Measurements from ENCODE around the gene CCDC85C. TPM values are rescaled to one million over a fixed set of nuclear protein-coding genes. Genes with fewer than 3 reads are reported as not detected.

The CCDC85C gene
- total RNA-seq, 1 experiment from 2014 or later = 42.3 TPM

GRCh38 chr14:99601361-99601831, 2.6 kb downstream of the CCDC85C start:
- H2AFZ ChIP-seq (ENCODE audit: low read depth, low read length, poor library complexity, severe bottlenecking) = no peak overlapping the region
- H3K4me3 ChIP-seq (replicated peaks in 1 of 2; ENCODE audit: low read depth in 1 of 2, low read length in 2 of 2) = no peak overlapping the region
- peaks cover 19 to 32% of the 10 kb centered on the region in 2 experiments for H3K4me1 ChIP-seq (ENCODE audit: control insufficient read depth in 1 of 2, insufficient read depth in 2 of 2, low read length in 2 of 2)
- RAD21 ChIA-PET (ENCODE audit: low non-redundant PET in 1 of 2, low total read pairs in 2 of 2, uncharacterized antibody in 2 of 2, unreplicated experiment in 2 of 2) = no interaction called here
- H3K9me3 ChIP-seq (ENCODE audit: control insufficient read depth in 1 of 2, insufficient read depth in 1 of 2, low read depth in 1 of 2, low read length in 2 of 2) = no peaks in the 10 kb centered on the region
- H3K79me2 ChIP-seq (ENCODE audit: insufficient read depth, low read length) = peaks cover 65% of the 10 kb centered on the region
- DNase-seq (ENCODE audit: low read depth, low spot score) (no peak), ATAC-seq (no peak)
- no peak overlapping the region for H3K9ac ChIP-seq (ENCODE audit: low read length)
- no peak overlapping the region for H3K27ac ChIP-seq (ENCODE audit: low read depth, low read length)
- CTCF ChIA-PET = no interaction called here
- H3K4me2 ChIP-seq (ENCODE audit: low read length) = 0 out of 2 replicates have a peak overlapping the region, but pooled peaks have one; percentile 73
- H3K9me2 ChIP-seq (ENCODE audit: insufficient read depth) = no peaks in the 10 kb centered on the region
- H3K36me3 ChIP-seq (ENCODE audit: control insufficient read depth in 1 of 2, insufficient read depth in 2 of 2, low read length in 2 of 2) = no peaks in the 10 kb centered on the region; a peak in 1 of 4 replicates
- BruUV-seq (replicated peaks) = no TSS peak
- no peaks in the 10 kb centered on the region for H3K27me3 ChIP-seq (ENCODE audit: insufficient read depth, low read length)
- POLR2A ChIA-PET = no interaction called here
- intact Hi-C loops (cut with micrococcal nuclease) = no loop called here
- TF ChIP-seq SP1 (IDR thresholded peaks at IDR 0.05; ENCODE audit: low read depth) (no peak), SRF (IDR thresholded peaks at IDR 0.05; ENCODE audit: low read depth) (no peak), YY1 (IDR thresholded peaks at IDR 0.05; ENCODE audit: extremely low read depth, insufficient replicate concordance, low read depth, low read length) (no peak), CEBPB (IDR thresholded peaks at IDR 0.05; ENCODE audit: low read depth) (no peak), EZH2 (IDR thresholded peaks at IDR 0.05) (no peak), EGR1 (IDR thresholded peaks at IDR 0.05; ENCODE audit: low read depth) (no peak), ZFX (IDR thresholded peaks at IDR 0.05) (no peak), JUND (IDR thresholded peaks at IDR 0.05) (no peak), CBX3 (IDR thresholded peaks at IDR 0.05; ENCODE audit: low read depth) (no peak), POLR2AphosphoS5 (IDR thresholded peaks at IDR 0.05; ENCODE audit: low read depth, low read length) (no peak), EZH2phosphoT487 (IDR thresholded peaks at IDR 0.05; ENCODE audit: borderline replicate concordance) (no peak), FOSL1 (IDR thresholded peaks at IDR 0.05; ENCODE audit: low read depth) (no peak), ATF3 (IDR thresholded peaks at IDR 0.05) (no peak), RAD21 (IDR thresholded peaks at IDR 0.05; ENCODE audit: low read depth) (no peak), SIN3A (IDR thresholded peaks at IDR 0.05; ENCODE audit: low read depth) (no peak)
- TF ChIP-seq, protein P1, sequence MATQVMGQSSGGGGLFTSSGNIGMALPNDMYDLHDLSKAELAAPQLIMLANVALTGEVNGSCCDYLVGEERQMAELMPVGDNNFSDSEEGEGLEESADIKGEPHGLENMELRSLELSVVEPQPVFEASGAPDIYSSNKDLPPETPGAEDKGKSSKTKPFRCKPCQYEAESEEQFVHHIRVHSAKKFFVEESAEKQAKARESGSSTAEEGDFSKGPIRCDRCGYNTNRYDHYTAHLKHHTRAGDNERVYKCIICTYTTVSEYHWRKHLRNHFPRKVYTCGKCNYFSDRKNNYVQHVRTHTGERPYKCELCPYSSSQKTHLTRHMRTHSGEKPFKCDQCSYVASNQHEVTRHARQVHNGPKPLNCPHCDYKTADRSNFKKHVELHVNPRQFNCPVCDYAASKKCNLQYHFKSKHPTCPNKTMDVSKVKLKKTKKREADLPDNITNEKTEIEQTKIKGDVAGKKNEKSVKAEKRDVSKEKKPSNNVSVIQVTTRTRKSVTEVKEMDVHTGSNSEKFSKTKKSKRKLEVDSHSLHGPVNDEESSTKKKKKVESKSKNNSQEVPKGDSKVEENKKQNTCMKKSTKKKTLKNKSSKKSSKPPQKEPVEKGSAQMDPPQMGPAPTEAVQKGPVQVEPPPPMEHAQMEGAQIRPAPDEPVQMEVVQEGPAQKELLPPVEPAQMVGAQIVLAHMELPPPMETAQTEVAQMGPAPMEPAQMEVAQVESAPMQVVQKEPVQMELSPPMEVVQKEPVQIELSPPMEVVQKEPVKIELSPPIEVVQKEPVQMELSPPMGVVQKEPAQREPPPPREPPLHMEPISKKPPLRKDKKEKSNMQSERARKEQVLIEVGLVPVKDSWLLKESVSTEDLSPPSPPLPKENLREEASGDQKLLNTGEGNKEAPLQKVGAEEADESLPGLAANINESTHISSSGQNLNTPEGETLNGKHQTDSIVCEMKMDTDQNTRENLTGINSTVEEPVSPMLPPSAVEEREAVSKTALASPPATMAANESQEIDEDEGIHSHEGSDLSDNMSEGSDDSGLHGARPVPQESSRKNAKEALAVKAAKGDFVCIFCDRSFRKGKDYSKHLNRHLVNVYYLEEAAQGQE (IDR thresholded peaks at IDR 0.05; ENCODE audit: low read depth) = no peak
- TF ChIP-seq, protein P2, sequence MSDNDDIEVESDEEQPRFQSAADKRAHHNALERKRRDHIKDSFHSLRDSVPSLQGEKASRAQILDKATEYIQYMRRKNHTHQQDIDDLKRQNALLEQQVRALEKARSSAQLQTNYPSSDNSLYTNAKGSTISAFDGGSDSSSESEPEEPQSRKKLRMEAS (IDR thresholded peaks at IDR 0.05) = no peak
- H4K20me1 ChIP-seq (ENCODE audit: insufficient read depth) = no peaks in the 10 kb centered on the region

Measured in HCT116 (cell line).